CD4-positive, alpha-beta T cell (primary cell): ENCODE data around the gene LMF1. TPM values are rescaled to one million over a fixed set of nuclear protein-coding genes. Genes with fewer than 3 reads are reported as not detected.

Source experiments
- ATAC-seq: fragments of 200-7000 bp; cut with Tn5 transposase; one replicate; pipeline ENCODE4 v1.10.0; 2022; ENCODE audit warnings: mild to moderate bottlenecking; ENCODE audit not compliant: poor library complexity
- CTCF ChIA-PET: fragments of 350-600 bp; sonication (Branson Sonifier 250); formaldehyde crosslinking; loops from one replicate; lab custom pipeline; 2021; ENCODE audit warnings: antibody characterized with exemption, inconsistent platforms; lab: Charles Lee
- POLR2A ChIA-PET: fragments of 350-600 bp; sonication (Branson Sonifier 250); formaldehyde crosslinking; loops from one replicate; lab custom pipeline; 2021; ENCODE audit warnings: antibody characterized with exemption, inconsistent platforms; lab: Charles Lee
- DNase-seq, 14 experiments: peaks; one replicate each; pipeline ENCODE4 v3.0.0-alpha.2; 2013 to 2020; ENCODE audit warnings: mixed read lengths in 2 of 14
- H3K27ac ChIP-seq, 2 donors: one replicate each; pipeline versions ENCODE4 v1.5.1 to v1.7.0; 2013; ENCODE audit warnings: low read length in 2 of 2, low read depth in 1 of 2, mild to moderate bottlenecking in 1 of 2
- H3K27me3 ChIP-seq, 2 experiments: 1 replicate in 1 of 2; 2 replicates in 1 of 2; pipeline versions ENCODE4 v1.6.1 to v1.7.0; 2013; ENCODE audit warnings: low read length in 2 of 2, control low read depth in 1 of 2, mild to moderate bottlenecking in 1 of 2, moderate library complexity in 1 of 2; ENCODE audit not compliant: insufficient read depth in 2 of 2, control insufficient read depth in 1 of 2
- H3K36me3 ChIP-seq: one replicate; pipeline ENCODE4 v1.6.1; 2013; ENCODE audit warnings: low read length, control low read depth; ENCODE audit not compliant: insufficient read depth
- H3K4me1 ChIP-seq: one replicate; pipeline ENCODE4 v1.6.1; 2013; ENCODE audit warnings: low read length, control low read depth; ENCODE audit not compliant: insufficient read depth
- H3K4me3 ChIP-seq: one replicate; pipeline ENCODE4 v1.5.1; 2013; ENCODE audit warnings: mild to moderate bottlenecking, low read length, moderate library complexity
- H3K9me3 ChIP-seq, 2 experiments: 1 replicate in 1 of 2; 2 replicates in 1 of 2; pipeline versions ENCODE4 v1.6.1 to v1.7.0; 2013; ENCODE audit warnings: low read length in 2 of 2, mild to moderate bottlenecking in 2 of 2, control low read depth in 1 of 2, moderate library complexity in 1 of 2; ENCODE audit not compliant: control insufficient read depth in 1 of 2, insufficient read depth in 1 of 2
- H3K27ac Mint-ChIP-seq: one replicate; pipeline ENCODE4 v1.8.0; 2020; ENCODE audit warnings: mixed read lengths
- H3K27me3 Mint-ChIP-seq: one replicate; pipeline ENCODE4 v1.8.0; 2021; ENCODE audit warnings: mixed read lengths
- H3K36me3 Mint-ChIP-seq: one replicate; pipeline ENCODE4 v1.8.0; 2021; ENCODE audit warnings: low read depth, mixed read lengths
- H3K4me1 Mint-ChIP-seq: one replicate; pipeline ENCODE4 v1.8.0; 2021; ENCODE audit warnings: low read depth, mixed read lengths
- H3K4me3 Mint-ChIP-seq: one replicate; pipeline ENCODE4 v1.8.0; 2020; ENCODE audit warnings: mild to moderate bottlenecking, mixed read lengths
- H3K9me3 Mint-ChIP-seq: one replicate; pipeline ENCODE4 v1.8.0; 2020; ENCODE audit warnings: mixed read lengths
- CTCF ChIP-seq: fragments of 200-600 bp; IDR thresholded peaks from one replicate; pipeline ENCODE4 v1.8.0; 2022; ENCODE audit warnings: antibody characterized with exemption, mild to moderate bottlenecking
- intact Hi-C, 2 experiments: fragments of 100-400 bp; cut with DNase I in 1 of 2; cut with micrococcal nuclease in 1 of 2; formaldehyde crosslinking; loops; one replicate each; pipeline versions ENCODE4 v1.15.1 to v1.9.0; 2023 to 2025; cut with DNase I, micrococcal nuclease
- total RNA-seq, 174 experiments: library from RNA in 2 of 174; stranded (reverse) in 2 of 174; gene quantifications; one replicate each; pipeline ENCODE4 v1.2.3 and lab custom pipeline; 2021 to 2026

LMF1 gene
- total RNA-seq, 2 experiments from 2014 or later = 26.8 to 27.6 TPM

GRCh38 chr16:943971-944370 is 26.8 kb downstream of the LMF1 start:
- Mint-ChIP-seq H3K4me3 (no peak overlapping the region), H3K9me3 (peaks cover 6% of the 10 kb centered on the region), H3K27me3 (no peaks in the 10 kb centered on the region), H3K4me1 (no peaks in the 10 kb centered on the region), H3K36me3 (peaks cover 66% of the 10 kb centered on the region), H3K27ac (no peak overlapping the region)
- Histone ChIP-seq H3K27ac (no peak overlapping the region), H3K27me3 (no peaks in the 10 kb centered on the region), H3K4me3 (no peak overlapping the region), H3K9me3 (peaks cover 13 to 27% of the 10 kb centered on the region in 2 experiments), H3K36me3 (peaks cover 32% of the 10 kb centered on the region), H3K4me1 (no peaks in the 10 kb centered on the region)
- CTCF ChIA-PET = no interaction called here
- TF ChIP-seq CTCF = no peak
- ATAC-seq (no peak), DNase-seq (no peak)
- POLR2A ChIA-PET = no interaction called here
- intact Hi-C loops = no loop called here

GRCh38 chr16:942436-943060 is 28.2 kb downstream of the LMF1 start:
- H3K27me3 Mint-ChIP-seq = no peaks in the 10 kb centered on the region
- no peak for TF ChIP-seq CTCF
- intact Hi-C loops = no loop called here
- ATAC-seq (no peak), DNase-seq (no peak)
- no peak overlapping the region for H3K4me3 ChIP-seq
- no peaks in the 10 kb centered on the region for H3K4me1 ChIP-seq
- peaks cover 32% of the 10 kb centered on the region for H3K36me3 ChIP-seq
- H3K27ac Mint-ChIP-seq = no peak overlapping the region
- no peaks in the 10 kb centered on the region for H3K4me1 Mint-ChIP-seq
- H3K27me3 ChIP-seq = no peaks in the 10 kb centered on the region
- no peak overlapping the region for H3K4me3 Mint-ChIP-seq
- peaks cover 13 to 27% of the 10 kb centered on the region in 2 experiments for H3K9me3 ChIP-seq
- H3K27ac ChIP-seq = no peak overlapping the region
- H3K9me3 Mint-ChIP-seq = peaks cover 6% of the 10 kb centered on the region
- peaks cover 75% of the 10 kb centered on the region for H3K36me3 Mint-ChIP-seq
- ChIA-PET POLR2A (no interaction called here), CTCF (no interaction called here)

- CTCF ChIA-PET = no interaction called here
- Mint-ChIP-seq H3K36me3 (peaks cover 65% of the 10 kb centered on the region), H3K4me1 (no peaks in the 10 kb centered on the region), H3K27me3 (no peaks in the 10 kb centered on the region), H3K9me3 (peaks cover 6% of the 10 kb centered on the region), H3K4me3 (no peak overlapping the region), H3K27ac (no peak overlapping the region)
- intact Hi-C loops = no loop called here
- Histone ChIP-seq H3K27ac (no peak overlapping the region), H3K4me1 (no peaks in the 10 kb centered on the region), H3K36me3 (peaks cover 15% of the 10 kb centered on the region), H3K9me3 (peaks cover 13 to 27% of the 10 kb centered on the region in 2 experiments), H3K27me3 (no peaks in the 10 kb centered on the region), H3K4me3 (no peak overlapping the region)
- DNase-seq (no peak), ATAC-seq (no peak)
- TF ChIP-seq CTCF = no peak
- POLR2A ChIA-PET = no interaction called here
These were observed 30.8 kb downstream of the LMF1 start for GRCh38 chr16:939941-940340.
